Upper lobe of right lung (tissue), 1 donor: ENCODE data around the gene KAZALD1. TPM values are rescaled to one million over a fixed set of nuclear protein-coding genes. Genes with fewer than 3 reads are reported as not detected.

Experiments used
- ATAC-seq: fragments of 200-7000 bp; cut with Tn5 transposase; one replicate; pipeline ENCODE4 v1.9.1; 2020; ENCODE audit warnings: mild to moderate bottlenecking, moderate library complexity
- DNase-seq: peaks from one replicate; pipeline ENCODE4 v3.0.0-alpha.2; 2020
- H3K27ac ChIP-seq: fragments of 200-600 bp; one replicate; pipeline ENCODE4 v1.8.0; 2022
- H3K27me3 ChIP-seq: fragments of 200-600 bp; one replicate; pipeline ENCODE4 v1.8.0; 2022; ENCODE audit warnings: mild to moderate bottlenecking
- H3K36me3 ChIP-seq: fragments of 200-600 bp; one replicate; pipeline ENCODE4 v1.8.0; 2022
- H3K4me1 ChIP-seq: fragments of 200-600 bp; one replicate; pipeline ENCODE4 v1.8.0; 2022
- H3K4me3 ChIP-seq: fragments of 200-600 bp; one replicate; pipeline ENCODE4 v1.8.0; 2022; ENCODE audit warnings: mild to moderate bottlenecking
- H3K9me3 ChIP-seq: fragments of 200-600 bp; one replicate; pipeline ENCODE4 v1.8.0; 2022
- intact Hi-C: fragments of 100-400 bp; cut with DNase I; formaldehyde crosslinking; loops from one replicate; pipeline ENCODE4 v1.11.0; 2022
- total RNA-seq: library from RNA; stranded (reverse); fragmentation: NEBNext Ultra II Directional; extraction: Animal tissue kit (Norgen Biotek cat#: 25700); gene quantifications from one replicate; pipeline ENCODE4 v1.2.1, GENCODE V29; 2021
- TF ChIP-seq, protein P1 (sequence below): fragments of 200-600 bp; IDR thresholded peaks from one replicate; pipeline ENCODE4 v1.8.0; 2022; ENCODE audit warnings: antibody characterized with exemption
- donor health status: DM: no; HTN: yes; CAD: no; lungs with severe emphysema.

Gene KAZALD1
- total RNA-seq, 1 donor from 2014 or later, result 8.4 TPM

DNA sequence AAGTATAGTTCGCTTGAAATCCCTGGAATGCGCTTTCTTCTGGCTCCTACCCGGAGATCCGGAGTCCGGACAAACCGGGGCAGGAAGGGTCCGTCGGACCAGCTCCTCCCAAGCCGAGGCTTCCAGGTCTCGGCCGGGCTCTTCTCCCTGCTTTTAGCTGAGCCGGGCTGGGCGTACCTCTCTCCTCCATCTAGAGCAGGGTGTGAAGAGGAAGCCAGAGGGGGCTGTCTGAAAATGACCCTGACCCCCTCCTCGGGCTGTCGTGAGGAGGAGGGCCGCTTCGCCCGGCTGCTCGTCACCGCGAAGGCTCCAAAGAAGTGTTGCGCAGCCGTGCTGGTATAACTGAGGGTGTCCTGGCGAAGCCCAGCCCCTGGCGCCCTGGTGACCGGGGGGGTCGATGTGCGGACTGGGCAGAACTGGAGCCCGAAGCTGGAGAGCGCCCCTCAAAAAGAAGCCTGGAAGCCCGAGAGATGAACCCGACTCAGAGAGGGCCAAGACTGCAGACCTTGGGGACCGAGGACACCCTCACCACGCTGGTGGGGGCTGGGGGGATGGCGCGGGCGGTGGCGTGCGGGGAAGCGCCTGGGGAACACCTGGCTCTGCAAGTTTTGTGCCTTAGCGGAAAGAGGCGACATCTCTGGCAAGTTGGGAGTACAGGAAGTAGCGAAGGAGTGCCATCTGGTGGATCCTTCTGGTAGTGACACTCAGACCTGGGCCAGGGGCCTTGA, 5.7 kb downstream of the KAZALD1 start:
- no peaks in the 10 kb centered on the region for H3K9me3 ChIP-seq
- H3K4me3 ChIP-seq, result peak overlapping the region; percentile 60
- peak overlapping the region; percentile 42 for H3K27ac ChIP-seq
- TF ChIP-seq, protein P1, sequence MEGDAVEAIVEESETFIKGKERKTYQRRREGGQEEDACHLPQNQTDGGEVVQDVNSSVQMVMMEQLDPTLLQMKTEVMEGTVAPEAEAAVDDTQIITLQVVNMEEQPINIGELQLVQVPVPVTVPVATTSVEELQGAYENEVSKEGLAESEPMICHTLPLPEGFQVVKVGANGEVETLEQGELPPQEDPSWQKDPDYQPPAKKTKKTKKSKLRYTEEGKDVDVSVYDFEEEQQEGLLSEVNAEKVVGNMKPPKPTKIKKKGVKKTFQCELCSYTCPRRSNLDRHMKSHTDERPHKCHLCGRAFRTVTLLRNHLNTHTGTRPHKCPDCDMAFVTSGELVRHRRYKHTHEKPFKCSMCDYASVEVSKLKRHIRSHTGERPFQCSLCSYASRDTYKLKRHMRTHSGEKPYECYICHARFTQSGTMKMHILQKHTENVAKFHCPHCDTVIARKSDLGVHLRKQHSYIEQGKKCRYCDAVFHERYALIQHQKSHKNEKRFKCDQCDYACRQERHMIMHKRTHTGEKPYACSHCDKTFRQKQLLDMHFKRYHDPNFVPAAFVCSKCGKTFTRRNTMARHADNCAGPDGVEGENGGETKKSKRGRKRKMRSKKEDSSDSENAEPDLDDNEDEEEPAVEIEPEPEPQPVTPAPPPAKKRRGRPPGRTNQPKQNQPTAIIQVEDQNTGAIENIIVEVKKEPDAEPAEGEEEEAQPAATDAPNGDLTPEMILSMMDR, result peak; percentile 90
- H3K4me1 ChIP-seq, result peaks cover 40% of the 10 kb centered on the region
- H3K36me3 ChIP-seq, result no peaks in the 10 kb centered on the region
- DNase-seq, result peak; percentile 78
- intact Hi-C loops, result loop anchor here (5.0 kb wide), 1 partner anchor 35 kb away; the partner anchor contains the start of genes PDZD7 and SFXN3
- H3K27me3 ChIP-seq, result no peaks in the 10 kb centered on the region
- ATAC-seq, result peak; percentile 73

DNA sequence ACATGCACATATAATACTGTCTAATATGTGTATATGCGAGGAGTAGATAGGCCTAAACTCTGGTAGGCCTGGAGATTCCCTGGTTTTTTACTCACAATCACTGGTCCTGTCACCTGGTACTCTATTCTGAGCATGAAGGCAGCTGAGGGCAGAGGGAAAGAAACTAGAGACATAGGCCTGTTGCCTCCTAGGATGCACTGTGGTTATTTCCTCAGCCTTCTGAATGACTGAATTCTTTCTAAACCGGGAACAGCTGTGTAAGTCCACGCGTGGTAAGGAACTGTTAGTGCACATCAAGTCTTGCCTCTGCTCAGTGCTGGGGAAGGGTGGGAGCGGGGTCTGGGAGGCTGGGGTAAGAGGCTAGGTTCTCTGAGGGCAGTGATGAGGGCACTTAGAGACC, 7.7 kb downstream of the KAZALD1 start:
- ATAC-seq, result no peak
- Histone ChIP-seq H3K36me3 (no peaks in the 10 kb centered on the region), H3K9me3 (no peaks in the 10 kb centered on the region), H3K4me1 (peaks cover 29% of the 10 kb centered on the region), H3K27me3 (peaks cover 9% of the 10 kb centered on the region), H3K4me3 (no peak overlapping the region), H3K27ac (no peak overlapping the region)
- intact Hi-C loops, result loop anchor here (5.0 kb wide), 1 partner anchor 37 kb away; the partner anchor contains the start of genes PDZD7 and SFXN3
- DNase-seq, result no peak
- TF ChIP-seq, protein P1, result no peak

DNA sequence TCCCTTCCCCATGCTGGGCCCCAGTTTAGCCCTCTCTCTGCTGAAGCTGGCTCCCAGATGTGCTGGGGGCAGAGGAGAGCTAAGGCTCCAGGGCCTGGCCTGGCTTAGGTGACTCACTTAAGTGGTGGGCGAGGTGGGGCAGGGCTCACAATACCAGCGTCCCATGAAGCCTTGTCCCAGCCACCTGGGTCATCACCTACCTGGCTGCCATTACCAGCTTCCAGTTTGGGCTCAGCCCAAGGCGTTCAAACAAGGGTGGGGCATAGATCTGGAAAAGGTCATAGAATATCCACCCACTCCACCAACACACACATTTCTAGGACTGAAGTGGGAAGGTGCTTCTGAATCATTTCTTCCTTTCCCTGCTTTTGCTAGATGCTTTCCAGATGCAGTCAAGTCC, 8.3 kb downstream of the KAZALD1 start:
- no peaks in the 10 kb centered on the region for H3K9me3 ChIP-seq
- no peaks in the 10 kb centered on the region for H3K36me3 ChIP-seq
- DNase-seq, result no peak
- H3K4me1 ChIP-seq, result peaks cover 29% of the 10 kb centered on the region
- ATAC-seq, result no peak
- H3K27me3 ChIP-seq, result peaks cover 12% of the 10 kb centered on the region
- TF ChIP-seq, protein P1, result no peak
- no peak overlapping the region for H3K4me3 ChIP-seq
- intact Hi-C loops, result no loop called here
- H3K27ac ChIP-seq, result no peak overlapping the region

DNA sequence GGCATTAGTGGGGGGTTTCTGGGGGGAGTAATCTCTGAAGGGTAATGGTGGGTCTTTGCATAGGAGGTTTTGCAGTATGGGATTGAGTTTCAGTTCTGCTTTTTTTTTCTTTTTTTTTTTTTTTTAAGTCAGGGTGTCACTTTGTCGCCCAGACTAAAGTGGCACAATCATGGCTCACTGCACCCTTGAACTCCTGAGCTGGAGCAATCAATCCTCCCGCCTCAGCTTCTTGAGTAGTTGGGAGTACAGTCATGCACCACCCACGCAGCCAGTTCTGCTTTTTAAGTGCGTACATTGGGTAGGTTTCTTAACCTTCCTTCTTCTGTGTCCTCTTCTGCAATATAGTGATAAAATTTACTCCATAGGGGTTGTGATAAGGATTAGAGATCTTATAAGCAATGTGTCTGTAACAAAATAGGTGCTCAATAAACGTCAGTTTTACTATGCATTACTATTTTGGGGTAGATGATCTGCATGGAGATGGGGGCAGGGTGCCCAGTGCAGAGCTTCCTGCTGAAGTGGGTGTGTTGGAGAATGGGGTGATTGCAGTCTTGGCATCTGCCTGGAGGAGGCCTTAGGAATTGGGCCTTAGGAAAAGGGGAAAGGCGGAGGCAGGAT, 9.6 kb downstream of the KAZALD1 start:
- intact Hi-C loops, result no loop called here
- DNase-seq, result peak; percentile 79
- no peak overlapping the region for H3K27ac ChIP-seq
- no peak overlapping the region for H3K4me3 ChIP-seq
- ATAC-seq, result peak; percentile 70
- H3K27me3 ChIP-seq, result peaks cover 23% of the 10 kb centered on the region
- no peaks in the 10 kb centered on the region for H3K9me3 ChIP-seq
- peaks cover 18% of the 10 kb centered on the region for H3K4me1 ChIP-seq
- no peaks in the 10 kb centered on the region for H3K36me3 ChIP-seq
- TF ChIP-seq, protein P1, result no peak

DNA sequence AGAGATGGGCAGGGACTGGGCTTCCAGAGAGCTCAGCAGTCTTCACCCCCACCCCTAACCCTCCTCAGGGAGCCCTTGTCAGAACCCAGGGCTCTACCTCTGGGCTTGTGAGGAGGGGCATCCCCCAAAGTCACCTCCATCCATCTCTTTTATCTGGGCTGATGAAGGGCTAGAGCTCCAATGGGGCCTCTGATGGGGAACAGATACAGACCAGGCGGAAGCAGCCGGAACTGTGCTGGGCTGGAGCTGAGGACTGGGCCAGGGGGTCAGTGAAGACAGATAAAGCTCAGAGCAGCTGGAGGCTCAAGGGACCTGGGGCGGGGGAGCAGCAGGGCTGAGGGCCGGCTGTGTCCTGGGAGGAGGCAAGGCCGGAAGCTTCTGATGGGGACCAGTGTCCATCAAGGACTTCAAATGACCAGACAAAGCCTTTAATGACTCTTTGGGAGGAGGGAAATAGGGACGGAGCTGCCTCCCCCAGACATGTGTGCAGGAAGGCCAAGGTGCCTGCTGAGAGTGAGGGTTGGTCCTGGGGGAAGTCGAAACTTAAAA, 10.2 kb downstream of the KAZALD1 start:
- H3K27ac ChIP-seq, result no peak overlapping the region
- no peak overlapping the region for H3K4me3 ChIP-seq
- peaks cover 14% of the 10 kb centered on the region for H3K4me1 ChIP-seq
- intact Hi-C loops, result no loop called here
- DNase-seq (no peak), ATAC-seq (no peak)
- H3K36me3 ChIP-seq, result no peaks in the 10 kb centered on the region
- no peaks in the 10 kb centered on the region for H3K9me3 ChIP-seq
- H3K27me3 ChIP-seq, result peaks cover 29% of the 10 kb centered on the region
- TF ChIP-seq, protein P1, result no peak
